Sigmoid colon (tissue), 7 donors: ENCODE results near the gene PPP2R3C. TPM values are rescaled to one million over a fixed set of nuclear protein-coding genes. Genes with fewer than 3 reads are reported as not detected.
"Not testable (repeated sequence)": the region's sequence is repeated elsewhere in the genome, so short reads cannot be mapped to it uniquely, and the experiment has no call there.

Experiments
- DNase-seq: peaks from one replicate; pipeline ENCODE4 v3.0.0-alpha.2; 2019
- H3K27ac ChIP-seq, 4 donors: fragments of 200-600 bp; sonication (generic); one replicate each; pipeline ENCODE4 v1.5.1; 2016 to 2019; ENCODE audit warnings: mild to moderate bottlenecking in 1 of 4
- H3K27me3 ChIP-seq, 3 donors: fragments of 200-600 bp; sonication (generic); one replicate each; pipeline ENCODE4 v1.5.1; 2019; ENCODE audit warnings: mild to moderate bottlenecking in 1 of 3
- H3K36me3 ChIP-seq, 4 donors: fragments of 200-600 bp; sonication (generic); one replicate each; pipeline ENCODE4 v1.5.1; 2016 to 2019
- H3K4me1 ChIP-seq, 4 donors: fragments of 200-600 bp; sonication (generic); one replicate each; pipeline ENCODE4 v1.5.1; 2017 to 2019
- H3K4me3 ChIP-seq, 4 donors: fragments of 200-600 bp; sonication (generic); one replicate each; pipeline ENCODE4 v1.5.1; 2017 to 2019; ENCODE audit warnings: mild to moderate bottlenecking in 2 of 4, moderate library complexity in 1 of 4
- H3K9me3 ChIP-seq, 4 donors: fragments of 200-600 bp in 3 of 4; sonication (generic) in 3 of 4; one replicate each; pipeline versions ENCODE4 v1.5.1 to v1.6.1; 2013 to 2019
- CTCF ChIP-seq, 4 experiments: fragments of 450-650 bp in 3 of 4; fragments of 200-600 bp in 1 of 4; IDR thresholded peaks; one replicate each; pipeline ENCODE4 v1.5.1; 2016 to 2019; ENCODE audit warnings: antibody characterized with exemption in 4 of 4, mild to moderate bottlenecking in 3 of 4, moderate library complexity in 2 of 4
- EP300 ChIP-seq, 4 donors: sonication (generic); formaldehyde crosslinking; IDR thresholded peaks; one replicate each; pipeline ENCODE4 v1.6.1; 2017; ENCODE audit warnings: antibody characterized with exemption in 4 of 4
- POLR2A ChIP-seq, 2 donors: fragments of 450-650 bp; IDR thresholded peaks; one replicate each; pipeline ENCODE4 v1.6.1; 2016; ENCODE audit warnings: antibody characterized with exemption in 2 of 2, mild to moderate bottlenecking in 2 of 2, moderate library complexity in 2 of 2
- POLR2AphosphoS5 ChIP-seq, 4 donors: sonication (generic); formaldehyde crosslinking; IDR thresholded peaks; one replicate each; pipeline ENCODE4 v1.6.1; 2017; ENCODE audit warnings: antibody characterized with exemption in 4 of 4
- WGBS, 2 donors: extraction: QIAGEN DNeasy Blood & Tissue Kit; methylation state at CpG; one replicate each; pipeline ENCODE4 v1.1.7; 2013; 5-methylcytosine and 5-hydroxymethylcytosine counted together
- intact Hi-C: fragments of 100-400 bp; cut with DNase I; formaldehyde crosslinking; loops from one replicate; pipeline ENCODE4 v1.15.1; 2023
- polyA plus RNA-seq, 3 donors: library from polyadenylated mRNA; stranded (reverse); fragments of 200-250 nt; gene quantifications; one replicate each; pipeline ENCODE4 v1.2.3, GENCODE V29; 2013
- total RNA-seq, 4 donors: library from RNA; depleted of rRNA; stranded (reverse); fragments of >200 nt; gene quantifications; one replicate each; pipeline ENCODE4 v1.1.0, GENCODE V29; 2016
- donor health status: healthy with polysubstance abuse.
- donor health status: Bipolar disorder and iron deficiency.
- donor health status: healthy.

Gene PPP2R3C
- total and polyA plus RNA-seq, 7 donors = 22.1 to 50.9 (median 42.5) TPM

GRCh38 chr14:35107866-35108265 lies 13.9 kb downstream of the PPP2R3C start:
- Histone ChIP-seq H3K36me3 (peaks cover 0 to 94% (median 41%) of the 10 kb centered on the region in 4 donors), H3K4me1 (peaks cover 0 to 8% (median 0%) of the 10 kb centered on the region in 4 donors), H3K4me3 (no peak overlapping the region), H3K27ac (no peak overlapping the region), H3K27me3 (no peaks in the 10 kb centered on the region), H3K9me3 (no peaks in the 10 kb centered on the region)
- no peak for DNase-seq
- intact Hi-C loops = no loop called here
- TF ChIP-seq EP300 (IDR thresholded peaks at IDR 0.05) = no peak
- no peak for TF ChIP-seq POLR2AphosphoS5 (IDR thresholded peaks at IDR 0.05)
- no peak for TF ChIP-seq CTCF (IDR thresholded peaks at IDR 0.05)
- TF ChIP-seq POLR2A (IDR thresholded peaks at IDR 0.05) = no peak

DNA sequence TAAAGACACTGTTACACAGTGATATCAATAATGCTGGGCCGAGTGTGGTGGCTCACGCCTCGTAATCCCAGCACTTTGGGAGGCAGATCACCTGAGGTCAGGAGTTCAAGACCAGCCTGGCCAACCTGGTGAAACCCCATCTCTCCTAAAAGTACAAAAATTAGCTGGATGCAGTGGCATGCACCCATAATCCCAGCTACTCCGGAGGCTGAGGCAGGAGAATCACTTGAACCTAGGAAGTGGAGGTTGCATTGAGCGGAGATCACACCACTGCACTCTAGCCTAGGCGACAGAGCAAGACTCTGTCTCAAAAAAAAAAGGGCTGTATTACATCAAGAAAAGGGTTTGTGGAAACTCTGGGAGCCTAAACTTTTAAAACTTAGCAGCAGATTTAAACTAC lies 27.1 kb downstream of the PPP2R3C start:
- peaks cover 20 to 97% (median 34%) of the 10 kb centered on the region in 4 donors for H3K36me3 ChIP-seq
- H3K4me3 ChIP-seq, intact Hi-C loops, DNase-seq, H3K9me3 ChIP-seq, H3K27ac ChIP-seq, H3K27me3 ChIP-seq, H3K4me1 ChIP-seq: not testable (repeated sequence)
- 97 to 98% methylated on average over 6 of the region's 6 CpGs for WGBS, 2 donors

DNA sequence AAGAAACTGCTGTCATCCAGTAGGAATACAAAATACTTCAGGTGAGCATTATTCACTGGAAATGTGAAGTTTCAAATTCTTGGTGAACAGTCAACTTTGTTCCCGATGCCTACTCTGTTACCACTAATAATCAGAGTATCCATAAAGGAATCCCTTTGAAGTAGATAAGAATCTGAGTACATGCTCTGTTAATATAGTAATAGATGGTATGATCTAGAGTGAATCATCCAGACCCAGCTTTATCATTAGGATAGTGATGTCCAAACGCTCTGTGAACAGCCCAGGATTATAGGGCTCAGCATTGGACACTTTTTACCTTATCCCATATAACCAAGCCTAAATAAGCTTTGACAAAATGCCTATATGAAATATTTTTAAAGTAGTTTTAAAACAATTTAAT lies 33.3 kb downstream of the PPP2R3C start:
- Histone ChIP-seq H3K4me3 (no peak overlapping the region), H3K4me1 (no peaks in the 10 kb centered on the region), H3K27me3 (no peaks in the 10 kb centered on the region), H3K9me3 (no peaks in the 10 kb centered on the region), H3K36me3 (peaks cover 0 to 98% (median 33%) of the 10 kb centered on the region in 4 donors), H3K27ac (no peak overlapping the region)
- DNase-seq = no peak
- no peak for TF ChIP-seq POLR2AphosphoS5 (IDR thresholded peaks at IDR 0.05)
- TF ChIP-seq CTCF (IDR thresholded peaks at IDR 0.05) = no peak
- TF ChIP-seq EP300 (IDR thresholded peaks at IDR 0.05) = no peak
- no peak for TF ChIP-seq POLR2A (IDR thresholded peaks at IDR 0.05)
- 91 to 96% methylated on average over 2 of the region's 2 CpGs for WGBS, 2 donors
- intact Hi-C loops = no loop called here

DNA sequence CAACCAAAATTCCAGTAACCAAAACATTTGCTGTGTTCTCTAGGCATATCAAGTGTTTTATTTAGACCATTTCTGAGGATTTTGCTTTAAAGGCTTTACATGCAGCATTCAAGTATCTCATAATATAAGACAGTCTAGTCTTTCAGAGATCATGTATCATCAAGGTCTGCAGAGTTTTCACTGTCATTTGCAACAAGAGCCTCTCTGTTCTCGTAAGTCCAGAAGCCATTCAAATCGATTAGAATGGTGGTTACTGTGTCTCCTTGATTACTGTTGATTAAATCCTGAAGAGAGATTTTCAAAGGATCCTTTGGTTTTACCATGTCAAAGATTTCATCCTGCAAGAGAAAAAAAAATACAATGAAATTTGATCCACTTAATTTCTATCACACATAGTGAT lies 36.3 kb downstream of the PPP2R3C start:
- H3K4me3 ChIP-seq = no peak overlapping the region
- DNase-seq = no peak
- H3K36me3 ChIP-seq = peaks cover 0 to 98% (median 34%) of the 10 kb centered on the region in 4 donors
- H3K27ac ChIP-seq = no peak overlapping the region
- no peaks in the 10 kb centered on the region for H3K9me3 ChIP-seq
- WGBS, 2 donors = 77 to 93% methylated on average over 2 of the region's 2 CpGs
- no peaks in the 10 kb centered on the region for H3K27me3 ChIP-seq
- no peak for TF ChIP-seq POLR2A (IDR thresholded peaks at IDR 0.05)
- no peak for TF ChIP-seq CTCF (IDR thresholded peaks at IDR 0.05)
- TF ChIP-seq EP300 (IDR thresholded peaks at IDR 0.05) = no peak
- intact Hi-C loops = no loop called here
- H3K4me1 ChIP-seq = no peaks in the 10 kb centered on the region

DNA sequence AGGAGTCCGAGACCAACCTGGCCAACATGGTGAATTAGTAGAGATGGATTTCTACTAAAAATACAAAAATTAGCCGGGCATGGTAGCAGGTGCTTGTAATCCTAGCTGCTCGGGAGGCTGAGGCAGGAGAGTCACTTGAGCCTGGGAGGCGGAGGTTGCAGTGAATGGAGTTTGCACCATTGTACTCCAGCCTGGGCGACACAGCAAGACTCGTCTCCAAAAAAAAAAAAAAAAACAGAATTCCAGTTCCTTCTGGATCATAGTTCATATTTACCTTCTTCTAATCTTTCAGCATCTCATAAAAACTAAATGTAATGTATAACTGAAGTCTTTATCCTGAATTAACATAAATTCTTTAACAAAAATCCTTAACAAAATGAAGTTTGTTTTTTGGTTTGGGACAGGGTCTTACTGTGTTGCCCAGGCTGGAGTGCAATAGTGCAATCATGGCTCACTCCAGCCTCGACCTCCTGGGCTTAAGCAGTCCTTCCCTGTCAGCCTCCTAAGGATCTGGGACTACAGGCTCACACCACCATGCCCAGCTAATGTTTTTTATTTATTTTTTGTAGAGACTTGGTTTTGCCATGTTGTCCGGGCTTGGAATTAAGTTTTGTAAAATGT lies 38.1 kb downstream of the PPP2R3C start:
- DNase-seq = no peak
- H3K9me3 ChIP-seq = no peaks in the 10 kb centered on the region
- no peaks in the 10 kb centered on the region for H3K4me1 ChIP-seq
- H3K4me3 ChIP-seq = no peak overlapping the region
- intact Hi-C loops = no loop called here
- H3K27ac ChIP-seq = no peak overlapping the region
- H3K27me3 ChIP-seq = no peaks in the 10 kb centered on the region
- WGBS, 2 donors = 40 to 83% methylated on average over 8 of the region's 8 CpGs
- TF ChIP-seq POLR2AphosphoS5 (IDR thresholded peaks at IDR 0.05) = no peak
- no peak for TF ChIP-seq EP300 (IDR thresholded peaks at IDR 0.05)
- TF ChIP-seq POLR2A (IDR thresholded peaks at IDR 0.05) = no peak
- no peak for TF ChIP-seq CTCF (IDR thresholded peaks at IDR 0.05)
- peaks cover 0 to 98% (median 34%) of the 10 kb centered on the region in 4 donors for H3K36me3 ChIP-seq
